ENCODE results near the gene AKNA.

GRCh38 chr9:114431770-114432169 lies 44.0 kb upstream of the AKNA start:
- TF ChIP-seq POLR2AphosphoS5 (IDR thresholded peaks at IDR 0.05) (no peak), CTCF (IDR thresholded peaks at IDR 0.05; ENCODE audit: poor library complexity, severe bottlenecking) (no peak)
